ENCODE data around the gene PIGN.
"Not testable (repeated sequence)": the region's sequence is repeated elsewhere in the genome, so short reads cannot be mapped to it uniquely, and the experiment has no call there.

The PIGN gene

GRCh38 chr18:62175521-62175920 is 11.3 kb downstream of the PIGN start:
- no peak for DNase-seq

DNA sequence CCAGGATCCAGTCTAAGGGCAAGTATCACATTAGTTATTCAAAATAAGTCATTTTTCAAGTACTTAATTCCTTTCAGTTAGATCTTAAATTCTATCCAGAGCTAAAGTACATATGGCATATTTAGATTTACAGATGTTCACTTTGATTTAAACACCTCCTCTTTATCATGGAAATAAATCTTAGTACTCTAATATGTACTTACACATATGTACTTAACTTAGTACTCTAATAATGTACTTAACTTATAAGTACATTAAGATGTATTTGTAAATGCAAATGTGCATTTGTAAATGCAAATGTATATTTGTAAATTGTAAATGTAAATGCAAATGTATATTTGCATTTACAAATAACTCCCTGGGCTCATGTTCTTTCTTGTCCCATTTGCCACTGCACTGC is 14.6 kb downstream of the PIGN start:
- no peak for DNase-seq

DNA sequence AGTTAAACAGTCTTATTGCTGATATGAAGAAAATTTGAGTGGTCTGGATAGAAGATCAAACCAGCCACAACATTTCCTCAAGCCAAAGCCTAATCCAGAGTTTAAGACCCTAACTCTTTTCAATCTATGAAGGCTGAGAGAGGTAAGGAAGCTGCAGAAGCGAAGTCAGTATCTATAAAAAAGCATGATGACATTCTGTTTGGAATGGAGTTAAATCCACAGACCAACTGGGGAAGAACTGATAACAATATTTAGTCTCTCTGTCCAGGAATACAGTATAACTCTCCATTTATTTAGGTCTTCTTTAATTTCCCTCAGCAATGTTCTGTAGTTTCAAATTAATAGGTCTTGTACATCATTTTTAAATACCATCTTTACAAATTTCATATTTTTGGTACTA is 16.0 kb downstream of the PIGN start:
- no peak for DNase-seq

GRCh38 chr18:62166524-62166923 is 20.3 kb downstream of the PIGN start:
- not testable (repeated sequence) for DNase-seq

DNA sequence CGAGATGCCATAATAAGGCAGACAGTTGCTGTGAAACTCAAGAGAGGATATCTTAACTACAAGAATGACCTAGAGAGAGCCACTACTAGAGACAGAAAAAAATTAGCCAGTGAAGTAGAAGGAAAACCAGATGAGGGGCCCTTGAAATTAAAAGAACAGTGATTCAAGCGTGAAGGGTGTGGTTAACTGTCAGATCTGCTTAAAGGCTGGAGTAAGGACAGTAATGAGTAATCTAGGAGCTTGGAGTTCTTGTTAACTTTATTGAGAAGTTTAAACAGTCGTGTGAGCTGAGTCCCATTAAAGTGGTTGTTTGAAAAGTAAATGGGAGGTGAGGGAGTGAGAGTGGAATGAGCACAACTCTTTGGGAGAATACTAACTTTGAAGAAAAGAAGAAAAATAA is 21.3 kb downstream of the PIGN start:
- DNase-seq, result no peak

GRCh38 chr18:62164855-62165487 is 21.9 kb downstream of the PIGN start:
- no peak for DNase-seq

DNA sequence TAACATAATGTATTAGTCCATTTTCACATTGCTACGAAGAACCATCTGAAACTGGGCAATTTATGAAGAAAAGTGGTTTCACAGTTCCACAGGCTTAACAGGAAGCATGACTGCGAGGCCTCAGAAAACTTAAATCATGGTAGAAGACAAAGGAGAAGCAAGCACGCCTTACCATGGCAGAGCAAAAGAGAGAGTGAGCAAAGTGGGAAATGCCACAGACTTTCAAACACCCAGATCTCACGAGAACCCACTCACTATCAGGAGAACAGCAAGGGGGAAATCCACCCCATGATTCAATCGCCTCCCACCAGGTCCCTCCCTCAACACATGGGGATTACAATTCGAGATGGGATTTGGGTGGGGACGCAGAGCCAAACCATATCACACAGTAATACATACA is 22.5 kb downstream of the PIGN start:
- no peak for DNase-seq

GRCh38 chr18:62157843-62158242 is 29.0 kb downstream of the PIGN start:
- DNase-seq, result no peak

GRCh38 chr18:62152844-62153243 is 34.0 kb downstream of the PIGN start:
- DNase-seq, result no peak

GRCh38 chr18:62151068-62151771 is 35.6 kb downstream of the PIGN start:
- no peak for DNase-seq

GRCh38 chr18:62144338-62144737 is 42.5 kb downstream of the PIGN start:
- DNase-seq, result no peak

- DNase-seq, result no peak
These were observed 46.6 kb downstream of the PIGN start for GRCh38 chr18:62140259-62140658.

GRCh38 chr18:62138461-62139235 is 48.2 kb downstream of the PIGN start:
- no peak for DNase-seq

GRCh38 chr18:62131301-62131909 is 55.5 kb downstream of the PIGN start:
- peak; percentile 27 for DNase-seq

DNA sequence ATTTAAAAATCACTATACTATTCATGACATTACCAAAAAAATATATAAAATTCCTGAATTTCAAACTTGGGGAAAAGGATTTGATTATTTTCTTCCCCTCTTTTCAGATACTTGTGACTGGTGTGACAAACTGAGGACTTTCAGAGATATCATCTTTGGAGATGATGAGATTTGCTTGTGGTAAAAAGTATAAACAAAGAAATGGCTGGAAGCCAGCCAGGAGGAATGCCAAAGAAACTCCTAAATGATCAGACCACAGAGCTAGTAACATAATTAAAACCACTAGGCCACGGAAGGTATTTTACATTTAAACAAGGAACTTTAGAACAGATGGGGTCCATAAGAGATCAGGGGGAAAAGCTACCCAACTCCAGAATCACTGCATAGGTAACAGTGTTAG is 58.7 kb downstream of the PIGN start:
- DNase-seq, result no peak

- DNase-seq, result no peak
These were observed 60.1 kb downstream of the PIGN start for GRCh38 chr18:62126737-62127136.

GRCh38 chr18:62125702-62126101 is 61.2 kb downstream of the PIGN start:
- DNase-seq, result no peak

- no peak for DNase-seq
These were observed 64.5 kb downstream of the PIGN start for GRCh38 chr18:62122330-62122729.

DNA sequence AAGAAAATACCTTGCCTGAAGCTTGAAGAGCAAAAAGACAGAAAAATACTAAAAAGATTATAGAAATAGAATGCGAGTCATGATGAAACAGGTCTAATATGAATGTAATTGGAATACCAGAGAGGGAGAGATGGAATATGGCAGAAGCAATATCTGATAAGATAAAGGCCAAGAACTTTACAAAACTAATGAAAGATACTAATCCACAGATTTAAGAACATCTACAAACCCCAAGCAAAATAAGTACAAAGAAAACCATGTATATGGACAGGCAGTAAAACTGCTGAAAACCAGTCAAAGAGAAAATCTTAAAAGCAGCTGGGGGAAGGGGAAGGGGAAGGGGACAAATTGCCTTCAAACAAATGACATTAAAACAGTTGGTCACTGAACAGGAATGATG is 67.0 kb downstream of the PIGN start:
- no peak for DNase-seq

- no peak for DNase-seq
These were observed 68.5 kb downstream of the PIGN start for GRCh38 chr18:62118328-62118727.

DNA sequence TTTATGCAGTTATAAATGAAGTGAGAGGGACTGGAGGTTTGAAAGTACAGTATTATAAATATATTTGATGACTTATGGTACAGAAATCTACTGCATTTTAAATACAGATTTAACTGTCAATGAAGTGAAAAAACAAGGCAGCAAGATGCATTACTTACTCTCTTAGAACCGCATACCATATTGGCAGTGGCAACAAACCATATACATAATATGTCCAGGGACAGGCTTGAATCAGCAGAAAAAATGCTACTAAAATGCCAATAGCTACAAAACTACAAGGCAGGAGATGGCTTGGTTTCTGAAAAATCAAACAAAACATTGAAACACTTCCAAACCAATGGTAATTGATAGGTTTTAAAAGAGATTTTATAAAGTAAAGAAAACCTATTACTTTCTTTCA is 77.2 kb downstream of the PIGN start:
- DNase-seq, result no peak

- DNase-seq, result no peak
These were observed 79.0 kb downstream of the PIGN start for GRCh38 chr18:62107881-62108280.

DNA sequence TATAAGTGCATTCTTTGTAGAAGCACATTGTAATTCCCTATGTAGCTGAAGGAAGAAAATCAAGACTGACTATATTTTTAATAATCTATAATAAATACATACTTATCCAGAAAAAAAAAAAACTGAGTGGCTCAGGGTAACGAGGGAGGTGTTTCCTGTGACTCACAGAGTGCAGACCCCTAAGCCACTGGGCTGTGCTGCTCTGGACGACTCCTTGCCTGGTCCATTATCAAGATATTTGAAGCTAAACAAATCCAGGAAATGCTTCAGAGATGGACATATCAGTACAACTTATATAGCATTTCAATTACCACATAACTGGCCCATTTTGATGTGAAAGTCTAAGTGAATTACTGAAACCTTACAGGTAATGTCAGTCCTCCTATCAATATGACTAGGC is 80.6 kb downstream of the PIGN start:
- no peak for DNase-seq

GRCh38 chr18:62105376-62105775 is 81.5 kb downstream of the PIGN start:
- no peak for DNase-seq

Data from NCI-H774 (cell line).